Mammary microvascular endothelial cell (primary cell): ENCODE measurements around the gene AVPR1A. TPM values are rescaled to one million over a fixed set of nuclear protein-coding genes. Genes with fewer than 3 reads are reported as not detected.

Experiments used
- total RNA-seq: library from RNA; depleted of rRNA; stranded (reverse); fragments of >200 nt; gene quantifications from 2 replicates; pipeline ENCODE4 v1.2.3, GENCODE V29; 2015

AVPR1A gene
- total RNA-seq: not detected in 2 replicates

DNA sequence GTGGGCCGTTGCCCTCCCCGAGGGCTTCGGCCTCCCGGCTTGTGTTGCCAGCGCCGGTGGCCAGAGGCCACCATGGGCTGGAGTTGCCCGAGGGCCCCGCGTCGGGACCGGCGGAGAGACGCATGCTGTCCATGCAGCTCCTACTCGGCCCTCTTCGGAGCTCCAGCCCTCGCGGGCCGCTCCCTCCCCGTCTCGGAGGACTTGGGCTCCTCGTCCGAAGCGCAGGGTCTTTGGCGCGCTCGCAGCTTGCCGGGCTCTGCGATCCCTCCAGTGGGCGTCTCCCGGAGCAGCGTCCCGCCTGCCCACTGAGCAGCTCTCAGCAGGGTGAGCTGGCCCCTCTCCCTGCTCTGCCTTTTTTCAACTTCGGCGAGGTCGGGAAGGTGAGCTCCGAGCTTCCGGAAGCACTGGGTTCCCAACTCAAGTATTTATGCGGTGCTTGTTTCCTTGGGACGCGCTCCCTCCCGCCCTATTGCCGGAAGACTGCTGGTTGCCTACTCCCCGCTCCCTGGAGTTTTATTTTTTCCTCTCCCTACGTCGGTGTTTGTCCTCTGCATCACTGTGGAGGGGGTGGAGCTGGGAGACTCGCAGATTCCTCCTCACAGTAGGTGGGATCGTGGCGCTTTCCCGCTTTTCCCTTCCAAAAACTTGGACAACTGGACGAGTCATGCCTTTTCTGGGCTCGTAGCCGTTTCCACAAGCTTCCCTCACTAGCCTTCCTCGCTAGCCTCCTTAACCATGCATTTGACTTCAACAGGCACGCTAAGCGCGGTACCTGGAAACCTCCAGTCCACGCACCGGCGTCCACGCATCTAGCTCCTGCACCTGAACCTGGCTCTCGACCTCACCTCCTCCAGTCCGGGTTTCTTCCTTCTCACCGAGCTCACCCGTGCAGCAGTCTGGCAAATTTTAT lies at the start of gene AVPR1A:
AVPR1A (minus strand) TSS at position 489 of the 910 bp plus-strand sequence; CDS start at position 124, 365 bp downstream.

Other genes with a start within 250 kb of the AVPR1A start
- gene PPM1H, start 216.1 kb downstream of the AVPR1A start, total RNA-seq: 1.5 and 3.1 TPM in 2 replicates